Endodermal cell (in vitro differentiated cells): ENCODE measurements around the gene PRAMEF7. TPM values are rescaled to one million over a fixed set of nuclear protein-coding genes. Genes with fewer than 3 reads are reported as not detected.
"Not testable (repeated sequence)": the region's sequence is repeated elsewhere in the genome, so short reads cannot be mapped to it uniquely, and the experiment has no call there.

Experiments
- DNase-seq: peaks from one replicate; pipeline ENCODE4 v3.0.0-alpha.2; 2017
- H3K27ac ChIP-seq: 2 replicates; pipeline ENCODE4 v1.5.1; 2013; ENCODE audit warnings: mild to moderate bottlenecking, low read depth, low read length, moderate library complexity
- H3K27me3 ChIP-seq: 2 replicates; pipeline ENCODE4 v1.6.1; 2013; ENCODE audit warnings: mild to moderate bottlenecking, low read length, moderate library complexity; ENCODE audit not compliant: insufficient read depth, control insufficient read depth, poor library complexity, severe bottlenecking
- H3K36me3 ChIP-seq: 2 replicates; pipeline ENCODE4 v1.7.0; 2013; ENCODE audit warnings: mild to moderate bottlenecking, low read length, moderate library complexity; ENCODE audit not compliant: control insufficient read depth, insufficient read depth
- H3K4me1 ChIP-seq: one replicate; pipeline ENCODE4 v1.7.0; 2013; ENCODE audit warnings: low read length; ENCODE audit not compliant: control insufficient read depth, insufficient read depth
- H3K4me3 ChIP-seq: 2 replicates; pipeline ENCODE4 v1.5.1; 2013; ENCODE audit warnings: mild to moderate bottlenecking, low read length, moderate library complexity
- H3K9ac ChIP-seq: 2 replicates; pipeline ENCODE4 v1.6.1; 2013; ENCODE audit warnings: mild to moderate bottlenecking, low read length, moderate library complexity; ENCODE audit not compliant: poor library complexity, severe bottlenecking; ENCODE audit errors: extremely low read depth
- H3K9me3 ChIP-seq: 2 replicates; pipeline ENCODE4 v1.6.1; 2013; ENCODE audit warnings: mild to moderate bottlenecking, low read length, moderate library complexity; ENCODE audit not compliant: control insufficient read depth
- H3K27ac Mint-ChIP-seq: 2 replicates; pipeline ENCODE4 v1.8.0; 2020; ENCODE audit warnings: mixed read lengths
- H3K27me3 Mint-ChIP-seq: 2 replicates; pipeline ENCODE4 v1.8.0; 2021; ENCODE audit warnings: mild to moderate bottlenecking, mixed read lengths; ENCODE audit not compliant: insufficient read depth
- H3K36me3 Mint-ChIP-seq: 2 replicates; pipeline ENCODE4 v1.8.0; 2020; ENCODE audit warnings: low read depth, mixed read lengths
- H3K4me1 Mint-ChIP-seq: 2 replicates; pipeline ENCODE4 v1.8.0; 2020; ENCODE audit warnings: mixed read lengths
- H3K4me3 Mint-ChIP-seq: 2 replicates; pipeline ENCODE4 v1.8.0; 2020; ENCODE audit warnings: mild to moderate bottlenecking, moderate library complexity, mixed read lengths
- H3K9me3 Mint-ChIP-seq: 2 replicates; pipeline ENCODE4 v1.8.0; 2020; ENCODE audit warnings: mild to moderate bottlenecking, mixed read lengths
- WGBS, 2 experiments: methylation state at CpG; one replicate each; pipeline versions ENCODE4 v1.1.5 to v1.1.7; 2013; ENCODE audit warnings: missing lambda C conversion rate in 2 of 2, mixed read lengths in 1 of 2; ENCODE audit not compliant: insufficient coverage in 1 of 2, insufficient read length in 1 of 2; 5-methylcytosine and 5-hydroxymethylcytosine counted together
- total RNA-seq, 2 donors: library from RNA; stranded (reverse); fragmentation: NEBNext Ultra II Directional in 1 of 2; extraction: Animal tissue kit (Norgen Biotek cat#: 25700) in 1 of 2; gene quantifications; 2 replicates in 1 of 2; 3 replicates in 1 of 2; pipeline ENCODE4 v1.2.1, GENCODE V29; 2021

Gene PRAMEF7
- total RNA-seq, 2 donors from 2014 or later, result not detected

GRCh38 chr1:12924368-12924767 is 8.0 kb downstream of the PRAMEF7 start:
- not testable (repeated sequence) for H3K4me3 ChIP-seq, DNase-seq, H3K4me1 ChIP-seq, H3K27ac ChIP-seq, H3K4me3 Mint-ChIP-seq, H3K27ac Mint-ChIP-seq, H3K9me3 Mint-ChIP-seq, H3K9ac ChIP-seq, H3K9me3 ChIP-seq, H3K27me3 ChIP-seq, H3K36me3 Mint-ChIP-seq, H3K36me3 ChIP-seq, H3K4me1 Mint-ChIP-seq, H3K27me3 Mint-ChIP-seq
- WGBS, 2 experiments, result 100% methylated on average over 1 of the region's 5 CpGs; no CpG with 5 or more reads in 1 of the 2 experiments

- H3K9me3 ChIP-seq, H3K36me3 ChIP-seq, H3K27me3 ChIP-seq, H3K36me3 Mint-ChIP-seq, H3K4me1 ChIP-seq, H3K27ac ChIP-seq, H3K4me3 ChIP-seq, H3K9ac ChIP-seq, H3K4me1 Mint-ChIP-seq, H3K27me3 Mint-ChIP-seq, H3K9me3 Mint-ChIP-seq, H3K27ac Mint-ChIP-seq, H3K4me3 Mint-ChIP-seq, DNase-seq: not testable (repeated sequence)
- no CpG with 5 or more reads among the region's 4 CpGs for WGBS, 2 experiments
Measured at GRCh38 chr1:12947480-12947879, 31.1 kb downstream of the PRAMEF7 start, which contains the start of gene PRAMEF6. Gene PRAMEF6, minus strand, starts transcription at chr1:12947580. Its CDS starts 5,062 bp downstream, at chr1:12942518.

Other genes starting within 250 kb of the PRAMEF7 start
- gene AADACL3, start 200.5 kb upstream of the PRAMEF7 start, total RNA-seq, result under 1 TPM in 1 of 2 donors, not detected in 1; 0.24 TPM
- gene CFAP107, start 170.4 kb upstream of the PRAMEF7 start, total RNA-seq, result not detected
- not detected for gene PRAMEF12, start 142.9 kb upstream of the PRAMEF7 start, total RNA-seq
- not detected for gene PRAMEF1, start 125.2 kb upstream of the PRAMEF7 start, total RNA-seq
- gene PRAMEF11, start 85.2 kb upstream of the PRAMEF7 start, total RNA-seq, result not detected
- gene HNRNPCL1, start 67.9 kb upstream of the PRAMEF7 start, total RNA-seq, result not detected
- not detected for gene PRAMEF2, start 59.5 kb upstream of the PRAMEF7 start, total RNA-seq
- gene PRAMEF4, start 30.4 kb upstream of the PRAMEF7 start, total RNA-seq, result not detected
- not detected for gene PRAMEF10, start 18.3 kb upstream of the PRAMEF7 start, total RNA-seq
- gene PRAMEF6, start 31.0 kb downstream of the PRAMEF7 start, total RNA-seq, result not detected
- gene PRAMEF27, start 140.0 kb downstream of the PRAMEF7 start, total RNA-seq, result not detected
- gene HNRNPCL3, start 144.2 kb downstream of the PRAMEF7 start, total RNA-seq, result not detected
- not detected for gene PRAMEF25, start 154.2 kb downstream of the PRAMEF7 start, total RNA-seq
- gene HNRNPCL2, start 200.2 kb downstream of the PRAMEF7 start, total RNA-seq, result not detected
- not detected for gene PRAMEF26, start 239.4 kb downstream of the PRAMEF7 start, total RNA-seq
- not detected for gene HNRNPCL4, start 249.0 kb downstream of the PRAMEF7 start, total RNA-seq